Stimulated activated CD4-positive, alpha-beta T cell treated with anti-CD3 and anti-CD28 coated beads, Interleukin-12 subunit alpha, Interleukin-12 subunit beta, amount 100 ng/mL, for 48 hours (primary cell): ENCODE results near the gene RAG1.

ENCODE experiments used
- DNase-seq, 3 donors: peaks; one replicate each; pipeline ENCODE4 v3.0.0-alpha.2; 2020; ENCODE audit warnings: low read depth in 2 of 3, low spot score in 1 of 3

The RAG1 gene

GRCh38 chr11:36627006-36627405 is 59.2 kb downstream of the RAG1 start:
- no peak for DNase-seq

GRCh38 chr11:36627471-36627870 is 59.7 kb downstream of the RAG1 start:
- no peak for DNase-seq

GRCh38 chr11:36628141-36628540 is 60.3 kb downstream of the RAG1 start:
- no peak for DNase-seq

- DNase-seq: no peak
Observed at GRCh38 chr11:36628765-36629244, 61.0 kb downstream of the RAG1 start.
